HCT116 (cell line): ENCODE measurements around the gene PGAM5. TPM values are rescaled to one million over a fixed set of nuclear protein-coding genes. Genes with fewer than 3 reads are reported as not detected.
A peak's percentile ranks its signal among the peaks of the same experiment; 100 is the strongest.

Source experiments
- ATAC-seq: fragments of 200-7000 bp; cut with Tn5 transposase; 2 replicates; pipeline ENCODE4 v1.9.1; 2020; ENCODE audit warnings: mild to moderate bottlenecking, moderate library complexity
- BruUV-seq: library from RNA; stranded (reverse); fragments of 400-500 nt; replicated peaks from 2 replicates; lab custom pipeline; 2021; lab: Mats Ljungman, UMichigan
- CTCF ChIA-PET: fragments of 300-600 bp; sonication (Branson Sonifier 250); formaldehyde crosslinking; loops from one replicate; lab custom pipeline; 2021; ENCODE audit warnings: antibody characterized with exemption; lab: Charles Lee
- POLR2A ChIA-PET: fragments of 300-600, 350-600 bp; sonication (Branson Sonifier 250); formaldehyde crosslinking; loops from one replicate; lab custom pipeline; 2021; ENCODE audit warnings: antibody characterized with exemption; lab: Charles Lee
- RAD21 ChIA-PET, 2 experiments: fragments of 300-600 bp; sonication (Branson Sonifier 250); formaldehyde crosslinking; loops; one replicate each; lab custom pipeline; 2023; ENCODE audit warnings: low total read pairs in 2 of 2; ENCODE audit not compliant: uncharacterized antibody in 2 of 2, unreplicated experiment in 2 of 2, low non-redundant PET in 1 of 2; lab: Charles Lee
- DNase-seq: peaks from one replicate; pipeline ENCODE4 v3.0.0-alpha.2; 2010; ENCODE audit warnings: low read depth, low spot score
- H2AFZ ChIP-seq: fragments of 200-600 bp; shearing (Covaris generic), sonication (generic); 2 replicates; pipeline ENCODE4 v1.6.1; 2017; ENCODE audit warnings: low read depth, mixed run types, mixed read lengths, antibody characterized with exemption, low read length; ENCODE audit not compliant: poor library complexity, severe bottlenecking
- H3K27ac ChIP-seq: 2 replicates; pipeline ENCODE4 v1.5.1; 2012; ENCODE audit warnings: low read depth, low read length
- H3K27me3 ChIP-seq: fragments of 200-600 bp; sonication (generic); 2 replicates; pipeline ENCODE4 v1.6.1; 2016; ENCODE audit warnings: mixed run types, low read length, mixed read lengths; ENCODE audit not compliant: insufficient read depth
- H3K36me3 ChIP-seq, 2 experiments: fragments of 200-500 bp in 1 of 2; fragments of 200-600 bp in 1 of 2; sonication (Bioruptor generic) in 1 of 2; sonication (generic) in 1 of 2; 2 replicates each; pipeline versions ENCODE4 v1.5.1 to v1.6.1; 2014 to 2016; ENCODE audit warnings: low read length in 2 of 2, inconsistent platforms in 1 of 2, mixed read lengths in 1 of 2, mixed run types in 1 of 2; ENCODE audit not compliant: insufficient read depth in 2 of 2, control insufficient read depth in 1 of 2
- H3K4me1 ChIP-seq, 2 experiments: fragments of 200-600 bp in 1 of 2; sonication (generic) in 1 of 2; 2 replicates each; pipeline versions ENCODE4 v1.5.1 to v1.6.1; 2012 to 2017; ENCODE audit warnings: low read length in 2 of 2, inconsistent platforms in 1 of 2, mild to moderate bottlenecking in 1 of 2, mixed read lengths in 1 of 2, mixed run types in 1 of 2, moderate library complexity in 1 of 2; ENCODE audit not compliant: insufficient read depth in 2 of 2, control insufficient read depth in 1 of 2
- H3K4me2 ChIP-seq: fragments of 200-600 bp; sonication (generic); 2 replicates; pipeline ENCODE4 v1.6.1; 2017; ENCODE audit warnings: mixed run types, low read length, mixed read lengths
- H3K4me3 ChIP-seq, 2 experiments: fragments of 200-600 bp in 1 of 2; sonication (generic) in 1 of 2; replicated peaks in 1 of 2; 2 replicates each; pipeline ENCODE4 v1.5.1; 2011 to 2016; ENCODE audit warnings: low read length in 2 of 2, control low read depth in 1 of 2, low read depth in 1 of 2, mild to moderate bottlenecking in 1 of 2, mixed read lengths in 1 of 2, mixed run types in 1 of 2
- H3K79me2 ChIP-seq: fragments of 200-600 bp; sonication (generic); 2 replicates; pipeline ENCODE4 v1.6.1; 2017; ENCODE audit warnings: mild to moderate bottlenecking, mixed run types, low read length, moderate library complexity, mixed read lengths; ENCODE audit not compliant: insufficient read depth
- H3K9ac ChIP-seq: fragments of 200-600 bp; sonication (generic); 2 replicates; pipeline ENCODE4 v1.6.1; 2016; ENCODE audit warnings: low read length, mixed read lengths
- H3K9me2 ChIP-seq: fragments of 200-600 bp; sonication (generic), shearing (Covaris generic); 2 replicates; pipeline ENCODE4 v1.6.1; 2017; ENCODE audit warnings: mixed run types, mild to moderate bottlenecking, moderate library complexity; ENCODE audit not compliant: insufficient read depth
- H3K9me3 ChIP-seq, 2 experiments: fragments of 200-500 bp in 1 of 2; fragments of 200-600 bp in 1 of 2; sonication (Bioruptor generic) in 1 of 2; sonication (generic) in 1 of 2; 2 replicates each; pipeline ENCODE4 v1.6.1; 2014 to 2017; ENCODE audit warnings: low read length in 2 of 2, mixed read lengths in 2 of 2, inconsistent platforms in 1 of 2, low read depth in 1 of 2, mild to moderate bottlenecking in 1 of 2, mixed run types in 1 of 2, moderate library complexity in 1 of 2; ENCODE audit not compliant: control insufficient read depth in 1 of 2, insufficient read depth in 1 of 2
- H4K20me1 ChIP-seq: fragments of 200-600 bp; sonication (generic), shearing (Covaris generic); 2 replicates; pipeline ENCODE4 v1.6.1; 2017; ENCODE audit warnings: mixed run types, mild to moderate bottlenecking, moderate library complexity; ENCODE audit not compliant: insufficient read depth
- CEBPB ChIP-seq: IDR thresholded peaks from 2 replicates; pipeline ENCODE4 v1.6.1; 2012; ENCODE audit warnings: low read depth
- POLR2A ChIP-seq: IDR thresholded peaks from 2 replicates; pipeline ENCODE4 v1.7.0; 2011; ENCODE audit warnings: borderline replicate concordance; ENCODE audit not compliant: insufficient read depth, insufficient read length; ENCODE audit errors: extremely low read depth
- RAD21 ChIP-seq: IDR thresholded peaks from 2 replicates; pipeline ENCODE4 v1.6.1; 2012; ENCODE audit warnings: low read depth, mild to moderate bottlenecking
- SIN3A ChIP-seq: IDR thresholded peaks from 2 replicates; pipeline ENCODE4 v1.6.1; 2012; ENCODE audit warnings: low read depth
- TCF7L2 ChIP-seq: IDR thresholded peaks from 2 replicates; pipeline ENCODE4 v1.7.0; 2011; ENCODE audit warnings: borderline replicate concordance, inconsistent platforms; ENCODE audit not compliant: insufficient read depth, insufficient read length; ENCODE audit errors: extremely low read depth
- YY1 ChIP-seq: IDR thresholded peaks from 2 replicates; pipeline ENCODE4 v1.6.1; 2011; ENCODE audit warnings: low read length, low read depth, moderate library complexity, mild to moderate bottlenecking; ENCODE audit not compliant: insufficient replicate concordance; ENCODE audit errors: extremely low read depth
- intact Hi-C: fragments of 100-400 bp; cut with micrococcal nuclease; formaldehyde crosslinking; loops from 2 replicates; pipeline ENCODE4 v1.10.0; 2022
- total RNA-seq: library from RNA; stranded (reverse); gene quantifications from one replicate; pipeline ENCODE4 v1.2.1, GENCODE V29; 2021; ENCODE audit not compliant: unreplicated experiment
- TF ChIP-seq, protein P1 (sequence below): IDR thresholded peaks from 2 replicates; pipeline ENCODE4 v1.6.1; 2012; ENCODE audit warnings: low read depth

Gene PGAM5
- total RNA-seq, 1 experiment from 2014 or later, result 98.3 TPM

GRCh38 chr12:132717011-132717410 lies 6.4 kb downstream of the PGAM5 start:
- H3K9me2 ChIP-seq, result no peaks in the 10 kb centered on the region
- no peak overlapping the region for H3K27ac ChIP-seq
- peaks cover 21 to 22% of the 10 kb centered on the region in 2 experiments; a peak in 3 of 4 replicates for H3K36me3 ChIP-seq
- ChIA-PET POLR2A (no interaction called here), CTCF (no interaction called here), RAD21 (no interaction called here)
- DNase-seq (no peak), ATAC-seq (no peak)
- H3K4me3 ChIP-seq, result no peak overlapping the region
- H3K79me2 ChIP-seq, result peaks cover 52% of the 10 kb centered on the region
- BruUV-seq, result no TSS peak
- H3K27me3 ChIP-seq, result no peaks in the 10 kb centered on the region
- H3K9ac ChIP-seq, result no peak overlapping the region
- peaks cover 3% of the 10 kb centered on the region in 2 experiments for H3K4me1 ChIP-seq
- intact Hi-C loops, result no loop called here
- H4K20me1 ChIP-seq, result no peaks in the 10 kb centered on the region
- TF ChIP-seq RAD21 (no peak), POLR2A (no peak), SIN3A (no peak)
- TF ChIP-seq, protein P1, sequence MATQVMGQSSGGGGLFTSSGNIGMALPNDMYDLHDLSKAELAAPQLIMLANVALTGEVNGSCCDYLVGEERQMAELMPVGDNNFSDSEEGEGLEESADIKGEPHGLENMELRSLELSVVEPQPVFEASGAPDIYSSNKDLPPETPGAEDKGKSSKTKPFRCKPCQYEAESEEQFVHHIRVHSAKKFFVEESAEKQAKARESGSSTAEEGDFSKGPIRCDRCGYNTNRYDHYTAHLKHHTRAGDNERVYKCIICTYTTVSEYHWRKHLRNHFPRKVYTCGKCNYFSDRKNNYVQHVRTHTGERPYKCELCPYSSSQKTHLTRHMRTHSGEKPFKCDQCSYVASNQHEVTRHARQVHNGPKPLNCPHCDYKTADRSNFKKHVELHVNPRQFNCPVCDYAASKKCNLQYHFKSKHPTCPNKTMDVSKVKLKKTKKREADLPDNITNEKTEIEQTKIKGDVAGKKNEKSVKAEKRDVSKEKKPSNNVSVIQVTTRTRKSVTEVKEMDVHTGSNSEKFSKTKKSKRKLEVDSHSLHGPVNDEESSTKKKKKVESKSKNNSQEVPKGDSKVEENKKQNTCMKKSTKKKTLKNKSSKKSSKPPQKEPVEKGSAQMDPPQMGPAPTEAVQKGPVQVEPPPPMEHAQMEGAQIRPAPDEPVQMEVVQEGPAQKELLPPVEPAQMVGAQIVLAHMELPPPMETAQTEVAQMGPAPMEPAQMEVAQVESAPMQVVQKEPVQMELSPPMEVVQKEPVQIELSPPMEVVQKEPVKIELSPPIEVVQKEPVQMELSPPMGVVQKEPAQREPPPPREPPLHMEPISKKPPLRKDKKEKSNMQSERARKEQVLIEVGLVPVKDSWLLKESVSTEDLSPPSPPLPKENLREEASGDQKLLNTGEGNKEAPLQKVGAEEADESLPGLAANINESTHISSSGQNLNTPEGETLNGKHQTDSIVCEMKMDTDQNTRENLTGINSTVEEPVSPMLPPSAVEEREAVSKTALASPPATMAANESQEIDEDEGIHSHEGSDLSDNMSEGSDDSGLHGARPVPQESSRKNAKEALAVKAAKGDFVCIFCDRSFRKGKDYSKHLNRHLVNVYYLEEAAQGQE, result no peak
- no peak overlapping the region for H2AFZ ChIP-seq
- no peak overlapping the region for H3K4me2 ChIP-seq
- no peaks in the 10 kb centered on the region for H3K9me3 ChIP-seq

GRCh38 chr12:132717531-132718387 lies 7.1 kb downstream of the PGAM5 start:
- no peak overlapping the region for H3K4me2 ChIP-seq
- H3K27ac ChIP-seq, result no peak overlapping the region
- RAD21 ChIA-PET, result no interaction called here
- CTCF ChIA-PET, result no interaction called here
- H3K4me3 ChIP-seq, result no peak overlapping the region
- intact Hi-C loops, result no loop called here
- H3K4me1 ChIP-seq, result no peaks in the 10 kb centered on the region
- H2AFZ ChIP-seq, result no peak overlapping the region
- POLR2A ChIA-PET, result no interaction called here
- DNase-seq (no peak), ATAC-seq (peak; percentile 6; the same call in 1 of the 2 replicates)
- H3K79me2 ChIP-seq, result peaks cover 45% of the 10 kb centered on the region
- H3K9me2 ChIP-seq, result no peaks in the 10 kb centered on the region
- no peak overlapping the region for H3K9ac ChIP-seq
- no TSS peak for BruUV-seq
- H3K9me3 ChIP-seq, result no peaks in the 10 kb centered on the region
- no peaks in the 10 kb centered on the region for H4K20me1 ChIP-seq
- no peaks in the 10 kb centered on the region for H3K27me3 ChIP-seq
- peaks cover 21 to 25% of the 10 kb centered on the region in 2 experiments; a peak in 3 of 4 replicates for H3K36me3 ChIP-seq
- TF ChIP-seq POLR2A, result no peak
- no peak for TF ChIP-seq CEBPB
- no peak for TF ChIP-seq YY1
- no peak for TF ChIP-seq TCF7L2
- TF ChIP-seq, protein P1, result no peak
